GM23248 (cell line): ENCODE measurements around the gene ZBTB12. TPM values are rescaled to one million over a fixed set of nuclear protein-coding genes. Genes with fewer than 3 reads are reported as not detected.
A peak's percentile ranks its signal among the peaks of the same experiment; 100 is the strongest.
"Not testable (repeated sequence)": the region's sequence is repeated elsewhere in the genome, so short reads cannot be mapped to it uniquely, and the experiment has no call there.

Experiments
- DNase-seq: peaks from one replicate; pipeline ENCODE4 v3.0.0-alpha.2; 2015
- H2AFZ ChIP-seq: fragments of 200-600 bp; sonication (generic); 2 replicates; pipeline ENCODE4 v1.6.1; 2016; ENCODE audit warnings: antibody characterized with exemption
- H3F3A ChIP-seq: fragments of 200-600 bp; sonication (generic); 2 replicates; pipeline ENCODE4 v1.6.1; 2016; ENCODE audit warnings: mild to moderate bottlenecking, antibody characterized with exemption, mixed run types; ENCODE audit not compliant: insufficient read depth
- H3K27ac ChIP-seq: fragments of 200-600 bp; sonication (generic); 2 replicates; pipeline ENCODE4 v1.5.1; 2016; ENCODE audit warnings: mild to moderate bottlenecking
- H3K27me3 ChIP-seq: fragments of 200-600 bp; sonication (generic); replicated peaks from 2 replicates; pipeline ENCODE4 v1.6.1; 2016; ENCODE audit warnings: mild to moderate bottlenecking; ENCODE audit not compliant: insufficient read depth
- H3K36me3 ChIP-seq: fragments of 200-600 bp; sonication (generic); 2 replicates; pipeline ENCODE4 v1.6.1; 2016; ENCODE audit warnings: low read depth, mild to moderate bottlenecking
- H3K4me1 ChIP-seq: fragments of 200-600 bp; sonication (generic); 2 replicates; pipeline ENCODE4 v1.6.1; 2016; ENCODE audit warnings: mild to moderate bottlenecking; ENCODE audit not compliant: insufficient read depth
- H3K4me2 ChIP-seq: fragments of 200-600 bp; sonication (generic); one replicate; pipeline ENCODE4 v1.6.1; 2016; ENCODE audit warnings: mild to moderate bottlenecking; ENCODE audit not compliant: unreplicated experiment
- H3K4me3 ChIP-seq: fragments of 200-600 bp; sonication (generic); 2 replicates; pipeline ENCODE4 v1.5.1; 2016; ENCODE audit warnings: mild to moderate bottlenecking
- H3K79me2 ChIP-seq: fragments of 200-600 bp; sonication (generic); 2 replicates; pipeline ENCODE4 v1.6.1; 2016; ENCODE audit warnings: mild to moderate bottlenecking; ENCODE audit not compliant: insufficient read depth
- H3K9ac ChIP-seq: fragments of 200-600 bp; sonication (generic); 2 replicates; pipeline ENCODE4 v1.6.1; 2016; ENCODE audit warnings: mild to moderate bottlenecking
- H3K9me2 ChIP-seq: fragments of 200-600 bp; sonication (generic); 2 replicates; pipeline ENCODE4 v1.6.1; 2016; ENCODE audit warnings: mixed run types, mild to moderate bottlenecking, moderate library complexity; ENCODE audit not compliant: insufficient read depth
- H3K9me3 ChIP-seq: fragments of 200-600 bp; sonication (generic); one replicate; pipeline ENCODE4 v1.6.1; 2017; ENCODE audit warnings: low read depth
- H4K20me1 ChIP-seq: fragments of 200-600 bp; sonication (generic); 2 replicates; pipeline ENCODE4 v1.6.0; 2016; ENCODE audit not compliant: insufficient read depth
- EZH2 ChIP-seq: fragments of 200-600 bp; sonication (generic); IDR thresholded peaks from 2 replicates; pipeline ENCODE4 v1.6.1; 2018; ENCODE audit warnings: antibody characterized with exemption, mild to moderate bottlenecking; ENCODE audit not compliant: insufficient read depth, poor library complexity, severe bottlenecking
- EZH2phosphoT487 ChIP-seq: fragments of 200-600 bp; sonication (generic); IDR thresholded peaks from 2 replicates; pipeline ENCODE4 v1.6.1; 2018; ENCODE audit warnings: antibody characterized with exemption, moderate library complexity, mild to moderate bottlenecking, low read depth; ENCODE audit not compliant: insufficient read depth
- WGBS, 2 experiments: methylation state at CpG; one replicate each; pipeline ENCODE4 v1.1.6; 2015 to 2017; ENCODE audit warnings: low lambda C conversion rate in 2 of 2, low coverage in 1 of 2; ENCODE audit errors: missing lambda C conversion rate in 2 of 2; 5-methylcytosine and 5-hydroxymethylcytosine counted together
- in situ Hi-C: fragments of 300-500 bp; cut with MboI; formaldehyde crosslinking; loops from 2 replicates; pipeline ENCODE4 v1.15.0; 2020
- polyA plus RNA-seq: library from polyadenylated mRNA; unstranded; fragments of >200 nt; fragmentation: Nextera tagmentation; extraction: Ambion mirVana; gene quantifications from 2 replicates; pipeline ENCODE4 v1.2.1, GENCODE V29; 2016
- total RNA-seq: library from RNA; depleted of rRNA; stranded (reverse); fragments of >200 nt; shearing (Covaris generic); gene quantifications from 2 replicates; pipeline ENCODE4 v1.2.3, GENCODE V29; 2014

ZBTB12 gene
- total and polyA plus RNA-seq, 2 experiments from 2014 or later, result 6.1 TPM; not detected in 1

- TF ChIP-seq EZH2phosphoT487, result no peak
- no peak for TF ChIP-seq EZH2
- Histone ChIP-seq H2AFZ (no peak overlapping the region), H3K9me3 (no peaks in the 10 kb centered on the region), H3K27me3 (no peaks in the 10 kb centered on the region), H3K36me3 (no peaks in the 10 kb centered on the region), H3K79me2 (no peaks in the 10 kb centered on the region), H3F3A (no peaks in the 10 kb centered on the region), H3K4me3 (no peak overlapping the region), H3K9me2 (no peaks in the 10 kb centered on the region), H3K4me1 (no peaks in the 10 kb centered on the region), H3K9ac (no peak overlapping the region), H3K27ac (no peak overlapping the region), H4K20me1 (no peaks in the 10 kb centered on the region), H3K4me2 (no peak overlapping the region)
- DNase-seq, result no peak
- in situ Hi-C loops, result no loop called here
- 46 to 78% methylated on average over 2 to 8 of the region's 8 CpGs for WGBS, 2 experiments
Observed at GRCh38 chr6:31869343-31869742, 32.5 kb downstream of the ZBTB12 start.

- H2AFZ ChIP-seq, H4K20me1 ChIP-seq, H3K4me2 ChIP-seq, H3K79me2 ChIP-seq, H3K4me3 ChIP-seq, H3K9ac ChIP-seq, H3K36me3 ChIP-seq, H3K4me1 ChIP-seq, H3K27me3 ChIP-seq, H3F3A ChIP-seq, H3K27ac ChIP-seq, DNase-seq, H3K9me2 ChIP-seq, H3K9me3 ChIP-seq, in situ Hi-C loops: not testable (repeated sequence)
- WGBS, 2 experiments, result 100% methylated on average over 1 of the region's 1 CpG
Observed at GRCh38 chr6:31868658-31868971, 33.3 kb downstream of the ZBTB12 start.

- Histone ChIP-seq H3K79me2 (peaks cover 11% of the 10 kb centered on the region), H2AFZ (no peak overlapping the region), H3K4me1 (peaks cover 11% of the 10 kb centered on the region), H3K36me3 (no peaks in the 10 kb centered on the region), H3F3A (0 out of 2 replicates have a peak, but pooled peaks cover 7% of the 10 kb centered on the region), H3K9me2 (no peaks in the 10 kb centered on the region), H3K27ac (no peak overlapping the region), H3K9ac (no peak overlapping the region), H4K20me1 (no peaks in the 10 kb centered on the region), H3K27me3 (no peaks in the 10 kb centered on the region), H3K9me3 (no peaks in the 10 kb centered on the region), H3K4me2 (no peak overlapping the region), H3K4me3 (no peak overlapping the region)
- no peak for DNase-seq
- TF ChIP-seq EZH2 (no peak), EZH2phosphoT487 (no peak)
- in situ Hi-C loops, result no loop called here
- WGBS, 2 experiments, result 83 to 85% methylated on average over 21 of the region's 21 CpGs
Observed at GRCh38 chr6:31865205-31866118, 36.4 kb downstream of the ZBTB12 start.

GRCh38 chr6:31864818-31865204 lies 37.1 kb downstream of the ZBTB12 start:
- Histone ChIP-seq H3K79me2 (peaks cover 11% of the 10 kb centered on the region), H3K27me3 (no peaks in the 10 kb centered on the region), H3K9me3 (no peaks in the 10 kb centered on the region), H3K36me3 (no peaks in the 10 kb centered on the region), H3K4me1 (peaks cover 11% of the 10 kb centered on the region), H4K20me1 (no peaks in the 10 kb centered on the region), H3K4me2 (no peak overlapping the region), H3K4me3 (no peak overlapping the region), H3K27ac (no peak overlapping the region), H2AFZ (no peak overlapping the region), H3K9me2 (no peaks in the 10 kb centered on the region), H3K9ac (no peak overlapping the region), H3F3A (0 out of 2 replicates have a peak, but pooled peaks cover 7% of the 10 kb centered on the region)
- in situ Hi-C loops, result no loop called here
- WGBS, 2 experiments, result 84 to 87% methylated on average over 8 of the region's 8 CpGs
- TF ChIP-seq EZH2, result no peak
- no peak for TF ChIP-seq EZH2phosphoT487
- no peak for DNase-seq

- DNase-seq, H4K20me1 ChIP-seq, in situ Hi-C loops, H3F3A ChIP-seq, H3K36me3 ChIP-seq, H3K27me3 ChIP-seq, H3K9me2 ChIP-seq, H3K9me3 ChIP-seq: not testable (repeated sequence)
- H3K9ac ChIP-seq, result peak overlapping the region; percentile 76
- H3K4me1 ChIP-seq, result peaks cover 11% of the 10 kb centered on the region
- H3K79me2 ChIP-seq, result peaks cover 11% of the 10 kb centered on the region
- H3K4me3 ChIP-seq, result peak overlapping the region; percentile 90
- 5 to 7% methylated on average over 16 of the region's 16 CpGs for WGBS, 2 experiments
- H2AFZ ChIP-seq, result peak overlapping the region; percentile 94
- H3K4me2 ChIP-seq, result peak overlapping the region; percentile 88
- peak overlapping the region; percentile 81 for H3K27ac ChIP-seq
Observed at GRCh38 chr6:31864123-31864562, 37.7 kb downstream of the ZBTB12 start.
